ENCODE data around the gene EPHA5.

EPHA5 gene

DNA sequence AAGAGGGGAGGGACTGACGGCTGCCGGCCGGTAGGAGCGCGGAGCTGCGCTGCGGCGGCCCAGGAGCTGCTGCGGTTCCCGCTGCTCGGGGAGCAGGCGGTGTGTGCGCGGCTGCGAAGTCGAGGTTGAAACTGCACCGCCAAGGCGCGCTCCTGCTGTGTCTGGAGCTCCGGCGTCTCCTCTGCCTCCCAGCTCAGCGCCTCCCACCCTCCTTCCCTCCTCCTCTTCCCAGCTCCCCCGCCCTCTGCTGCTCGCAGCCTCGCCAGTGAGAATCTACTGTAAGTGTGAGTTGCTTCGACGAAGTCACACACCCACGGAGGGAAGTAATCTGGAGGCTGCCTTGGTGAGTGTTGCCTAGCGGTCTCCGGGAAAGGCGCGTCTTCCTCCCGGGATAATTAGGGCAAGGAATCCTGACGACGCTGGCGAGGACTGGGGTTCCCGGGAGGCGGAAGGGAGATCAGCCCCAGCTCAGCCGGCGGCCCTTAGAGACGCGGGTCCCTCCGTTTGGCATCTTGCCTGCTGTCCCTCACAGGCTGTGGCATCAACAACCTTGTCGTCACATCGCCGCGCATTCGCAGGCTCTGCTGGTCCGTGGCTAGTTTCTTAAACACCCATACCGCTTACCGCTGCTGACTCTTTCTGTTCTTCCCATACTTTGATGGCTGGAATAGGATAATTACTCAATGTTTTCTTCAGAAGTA, at the start of gene EPHA5:
Gene EPHA5 (minus strand): TSS at position 159 of the 701 bp plus-strand sequence. CDS start 747 bp downstream, outside the sequence.
- DNase-seq (ENCODE audit: low spot score), result no peak

DNA sequence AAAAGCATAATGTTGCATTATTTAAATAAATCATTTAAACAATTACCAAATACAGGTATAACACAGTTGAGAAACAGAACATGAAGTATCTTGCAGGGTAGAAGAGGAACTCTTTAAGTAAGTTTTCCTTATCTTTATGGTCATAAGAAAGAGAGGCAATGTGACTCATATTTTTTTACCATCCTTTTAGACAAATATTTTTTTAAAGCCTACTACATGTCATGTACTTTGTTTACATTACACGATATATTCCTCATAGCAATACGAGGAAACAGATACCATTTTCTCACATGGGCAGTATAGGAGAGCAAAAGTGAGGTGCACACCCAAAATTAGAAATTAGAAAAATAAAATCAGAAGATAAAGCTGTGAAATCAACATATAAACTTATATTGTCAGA, 49.3 kb upstream of the EPHA5 start:
- no peak for DNase-seq (ENCODE audit: low spot score)

DNA sequence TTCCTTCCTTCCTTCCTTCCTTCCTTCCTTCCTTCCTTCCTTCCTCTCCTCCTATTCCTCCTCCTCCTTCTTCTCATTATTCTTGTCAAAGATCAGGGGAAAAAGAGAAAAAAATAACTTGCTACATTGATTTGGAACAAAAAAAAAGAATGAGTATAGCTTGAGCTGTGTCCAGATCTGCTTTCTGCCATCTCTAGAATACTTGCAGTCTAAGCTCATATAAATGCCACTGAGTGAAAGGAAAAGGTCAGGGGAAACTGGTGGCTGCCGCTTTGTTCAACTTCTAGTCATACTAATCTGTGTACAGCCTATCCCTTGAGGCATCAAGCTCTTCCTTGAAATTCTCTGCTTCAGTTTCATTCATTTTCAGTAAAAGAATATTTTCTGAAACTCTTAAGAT, 28.3 kb upstream of the EPHA5 start:
- no peak for DNase-seq (ENCODE audit: low spot score)

DNA sequence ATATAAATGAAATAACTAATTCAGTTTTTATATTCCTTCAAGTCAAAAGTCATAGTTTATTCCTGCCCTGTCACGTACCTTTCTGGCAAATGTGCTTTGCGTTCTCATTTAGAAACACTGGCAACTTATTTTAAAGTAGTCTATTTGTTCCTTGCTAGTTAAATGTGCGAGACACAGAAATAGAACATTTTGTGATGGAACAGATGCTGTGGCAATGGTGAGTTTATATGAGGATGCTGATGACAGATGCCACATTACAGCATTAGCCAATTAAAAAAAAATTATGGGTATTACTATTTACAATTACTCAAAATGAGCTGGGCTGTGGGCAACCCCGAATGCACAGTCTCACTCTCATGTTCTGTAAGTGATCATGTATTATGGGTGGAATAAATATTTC, 26.1 kb upstream of the EPHA5 start:
- DNase-seq (ENCODE audit: low spot score), result no peak

DNA sequence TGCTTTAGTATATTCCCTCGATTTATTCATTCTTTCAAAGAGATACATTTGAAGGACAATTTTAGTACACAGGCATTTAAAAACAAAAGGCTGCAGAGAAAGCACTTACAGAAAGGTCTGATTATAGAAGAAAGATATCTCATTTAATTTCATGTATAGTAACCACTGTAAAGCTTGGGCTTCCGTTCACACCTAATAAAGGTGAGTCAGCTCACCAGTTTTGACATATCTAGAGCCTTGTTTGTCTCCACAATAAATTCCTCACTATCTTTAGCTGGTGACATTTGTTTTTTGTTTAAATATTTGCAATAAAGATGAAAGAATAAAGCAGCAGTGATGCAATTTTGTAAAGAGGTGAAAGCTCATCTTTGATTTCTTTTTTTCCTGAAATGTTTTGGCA, 1.1 kb upstream of the EPHA5 start:
- DNase-seq (ENCODE audit: low spot score), result no peak

DNA sequence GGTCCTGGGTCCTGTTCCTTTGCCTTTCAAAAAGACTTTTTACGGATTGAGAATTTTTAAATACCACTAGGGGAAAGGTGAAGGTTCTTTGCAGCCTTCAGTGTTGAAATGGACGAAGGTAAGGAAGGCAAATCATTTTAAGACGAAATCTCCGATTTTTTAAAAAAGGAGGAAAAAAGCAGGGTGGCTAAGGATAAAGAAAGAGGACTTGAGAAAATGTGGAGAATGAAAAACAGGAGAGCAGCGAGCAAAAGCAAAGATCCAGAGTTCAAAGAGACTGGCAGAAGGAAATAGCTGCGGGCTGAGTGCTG, 314 bp downstream of the EPHA5 start:
- no peak for DNase-seq (ENCODE audit: low spot score)

DNA sequence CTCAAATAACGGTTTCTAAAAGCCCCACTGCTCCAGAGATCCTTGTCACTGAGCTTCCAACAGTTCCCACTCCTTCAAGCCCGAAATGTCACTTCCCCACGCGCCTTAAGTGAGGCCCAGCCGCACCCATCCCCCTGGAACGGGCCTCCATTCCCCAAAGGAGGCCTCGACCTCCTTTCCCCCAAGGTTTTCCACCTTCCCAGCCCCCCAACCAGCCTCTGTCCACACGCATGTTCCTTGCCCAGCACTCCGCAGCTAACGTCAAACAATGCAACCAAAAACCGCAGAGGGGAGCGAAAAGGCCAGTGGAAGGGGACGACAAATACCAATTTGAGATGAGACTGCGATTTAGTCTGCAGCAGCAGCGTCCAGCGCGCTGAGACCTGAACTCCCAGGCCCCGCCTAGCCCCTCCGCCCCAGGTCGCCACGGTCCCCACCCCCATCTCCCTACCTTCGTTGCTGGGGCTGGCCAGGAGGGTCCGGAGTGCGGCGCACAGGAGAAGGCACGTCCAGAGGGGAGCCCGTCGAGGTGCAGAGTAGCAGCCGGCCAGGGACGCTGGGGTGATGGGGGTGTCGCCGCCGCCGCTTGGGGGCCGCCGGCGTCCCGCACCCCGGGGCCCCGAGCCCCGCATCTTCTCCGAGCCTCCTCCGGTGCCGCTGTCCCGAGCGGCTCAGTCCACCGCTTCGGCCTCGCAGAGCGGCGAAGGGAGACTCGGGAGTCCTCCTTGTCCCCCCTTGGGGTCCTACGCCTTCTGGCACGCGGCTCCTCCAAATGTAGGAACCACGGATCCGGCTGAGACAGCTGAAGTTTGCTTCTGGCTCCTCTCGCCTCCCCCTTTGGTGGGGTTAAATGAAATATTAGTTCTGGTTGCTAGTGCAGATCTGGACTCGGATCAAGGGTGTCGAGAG, 924 bp downstream of the EPHA5 start:
- no peak for DNase-seq (ENCODE audit: low spot score)

DNA sequence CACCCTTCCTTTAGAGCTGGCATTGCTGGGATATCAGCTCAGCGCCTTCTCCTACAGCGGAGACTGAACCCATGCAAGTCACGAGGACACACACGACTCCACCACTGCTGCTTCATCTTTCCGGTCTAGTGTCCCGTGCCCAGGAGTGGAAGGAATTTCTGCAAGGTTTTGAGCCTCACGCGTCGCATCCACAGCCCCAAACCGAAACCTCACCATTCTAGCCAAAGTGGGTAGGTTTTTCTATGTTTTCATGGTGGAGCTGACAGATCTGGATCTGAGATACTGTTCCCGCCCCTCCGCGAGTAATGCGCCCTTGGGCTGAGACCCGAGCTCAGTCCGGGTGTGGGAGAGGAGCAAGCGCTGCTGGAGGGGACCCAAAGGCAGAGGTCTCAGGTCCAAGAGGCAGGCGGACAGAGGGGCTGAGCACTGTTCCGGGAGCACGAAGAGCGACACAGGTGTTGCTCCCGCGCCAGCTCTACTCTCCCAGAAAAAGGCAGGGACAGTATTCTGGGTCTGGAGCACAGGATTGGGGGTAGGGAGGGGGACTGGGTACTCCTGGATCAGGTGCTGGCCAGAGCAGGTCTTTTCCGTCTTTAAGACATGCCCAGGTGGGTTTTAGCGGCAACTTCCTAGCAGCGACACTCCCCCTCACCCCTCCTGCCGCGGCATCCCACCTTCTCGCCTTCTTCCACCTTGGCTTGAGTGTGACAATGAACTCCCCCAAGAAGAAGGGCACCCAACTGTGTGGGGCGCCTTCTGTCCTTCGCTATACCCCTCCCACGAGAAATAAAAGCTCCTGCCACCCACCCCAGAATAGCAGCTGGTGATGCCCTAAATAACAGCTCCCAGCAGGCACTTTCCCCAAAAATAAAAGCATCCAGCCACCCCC, 1.8 kb downstream of the EPHA5 start:
- DNase-seq (ENCODE audit: low spot score), result no peak

DNA sequence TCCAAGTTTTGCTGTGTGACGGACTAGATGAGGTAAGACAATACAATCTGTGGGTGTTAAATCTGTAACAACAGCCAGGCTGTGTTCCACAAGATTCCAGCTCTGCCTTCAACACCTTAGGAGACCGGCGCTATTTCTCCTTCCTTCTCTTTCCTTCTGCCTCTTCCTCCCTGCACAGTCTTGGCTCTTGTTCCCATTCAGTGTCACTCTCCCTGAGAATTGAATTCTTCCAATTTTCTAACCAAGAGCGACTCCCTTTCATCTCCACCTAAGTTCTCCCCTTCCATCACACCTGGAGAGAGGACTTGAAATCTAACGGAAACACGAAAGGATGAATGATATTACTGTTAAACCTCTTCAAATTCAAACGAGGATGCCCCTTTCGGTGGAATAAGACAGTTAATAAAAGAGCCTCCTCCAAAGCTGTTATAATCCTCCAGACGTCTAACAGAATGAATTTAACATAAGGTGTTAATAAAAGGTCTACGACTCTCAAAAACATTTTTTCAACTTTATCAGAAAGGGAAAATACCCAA, 2.7 kb downstream of the EPHA5 start:
- DNase-seq (ENCODE audit: low spot score), result no peak

DNA sequence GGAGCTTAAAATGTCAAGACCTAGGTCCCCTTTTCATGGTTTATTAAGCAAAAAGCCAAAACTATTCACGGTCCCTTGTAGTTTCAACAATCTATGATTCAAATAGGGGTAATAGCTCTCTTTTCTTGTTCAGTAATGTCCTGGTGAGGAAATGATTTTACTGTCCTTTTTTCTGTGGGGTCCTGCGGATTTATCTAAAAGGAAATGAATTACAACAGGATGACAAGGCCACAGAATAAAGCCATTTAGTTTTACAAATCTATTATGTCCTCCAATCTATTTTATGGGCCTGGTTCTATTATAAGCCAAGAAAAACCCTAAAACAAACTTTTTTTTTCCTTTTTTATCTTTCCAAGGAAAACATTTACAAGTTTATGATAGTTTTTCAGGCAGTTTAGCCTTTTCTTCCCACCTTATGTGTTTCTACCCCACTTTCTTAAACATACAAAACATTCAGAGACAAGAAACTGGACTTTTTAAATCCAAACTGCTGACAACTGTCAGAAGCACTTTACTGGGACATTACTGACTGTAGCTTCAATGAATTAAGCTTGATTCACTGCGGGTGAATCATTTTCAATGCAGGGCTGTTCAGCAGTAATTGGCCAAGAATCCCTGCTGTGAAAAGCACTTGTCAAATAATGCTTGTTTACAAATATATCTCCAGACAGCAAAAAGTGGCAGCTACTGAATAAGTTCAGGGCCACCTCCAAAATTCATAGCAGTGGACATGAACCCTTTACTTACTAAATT, 4.3 kb downstream of the EPHA5 start:
- DNase-seq (ENCODE audit: low spot score), result no peak

DNA sequence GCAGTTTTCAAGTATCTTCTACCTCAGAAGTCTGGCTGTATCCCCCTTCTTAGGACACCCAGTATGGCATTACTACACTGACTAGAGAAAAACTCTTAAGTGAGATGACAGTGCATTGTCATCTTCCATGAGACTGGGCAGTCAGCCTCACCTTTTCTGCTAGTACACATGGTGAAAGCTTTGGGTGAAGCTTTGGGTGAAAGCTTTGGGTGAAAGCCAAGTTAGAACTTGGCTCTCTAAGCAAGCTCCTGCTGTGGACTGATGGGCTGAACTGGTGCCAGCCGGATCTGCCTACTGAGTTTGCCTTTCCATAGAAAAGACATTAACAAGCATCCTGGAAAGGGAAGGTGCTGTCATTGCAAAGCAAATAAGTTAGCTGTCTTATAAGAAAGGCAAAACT, 8.8 kb downstream of the EPHA5 start:
- no peak for DNase-seq (ENCODE audit: low spot score)

DNA sequence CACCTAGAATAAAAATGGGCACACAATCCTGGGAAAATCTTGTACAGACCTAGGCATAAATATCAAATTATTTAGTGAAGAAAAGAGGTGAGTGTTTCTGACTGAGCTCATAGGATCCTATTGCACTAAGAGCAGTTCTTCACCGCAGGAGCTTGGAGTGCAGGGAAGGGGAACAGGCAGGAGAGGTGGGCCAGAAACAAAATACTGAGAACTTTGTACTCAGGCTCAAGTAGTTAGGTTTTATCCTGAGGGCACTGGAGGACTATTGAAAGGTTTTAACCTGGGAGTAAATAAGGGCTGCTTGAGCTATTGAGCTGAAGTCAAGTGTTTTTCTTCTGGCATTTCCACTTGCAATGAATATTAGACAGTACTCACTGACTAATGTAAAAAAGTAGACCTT, 12.2 kb downstream of the EPHA5 start:
- no peak for DNase-seq (ENCODE audit: low spot score)

DNA sequence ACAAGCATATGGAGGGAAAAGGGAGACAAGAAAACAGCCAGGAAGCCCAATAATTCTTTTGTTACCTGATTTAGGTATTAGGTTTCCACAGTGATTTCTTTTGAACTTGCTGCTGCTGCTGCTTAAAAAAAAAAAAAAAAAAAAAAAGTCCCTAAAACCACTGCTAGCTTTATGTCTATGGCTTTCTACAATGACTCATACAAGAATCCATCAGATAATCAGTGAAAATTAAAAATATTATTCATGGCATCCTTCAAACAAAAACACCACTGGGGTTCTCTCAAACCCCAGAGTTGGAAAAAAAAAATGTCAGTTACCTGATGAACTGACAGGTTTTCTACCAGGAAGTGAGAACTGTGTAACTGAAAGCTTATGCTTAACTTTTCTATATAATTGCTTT, 14.3 kb downstream of the EPHA5 start:
- no peak for DNase-seq (ENCODE audit: low spot score)

DNA sequence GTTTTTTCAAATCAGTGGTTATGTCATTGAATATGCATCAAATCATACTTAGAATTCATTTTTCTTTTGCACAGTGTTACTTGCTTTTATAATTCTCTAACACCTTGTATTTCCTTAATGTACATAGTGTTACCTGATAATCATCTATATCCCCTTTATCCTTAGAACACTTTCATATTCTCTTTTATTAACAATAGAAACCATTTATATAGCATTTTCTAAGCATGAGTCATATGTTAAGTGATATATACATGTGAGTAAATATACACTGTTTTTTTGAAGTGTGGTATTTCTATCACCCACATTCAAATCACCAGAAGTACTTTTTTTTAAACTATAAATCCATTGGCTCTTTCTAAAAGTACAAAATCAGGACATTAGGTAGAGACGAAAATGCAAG, 15.3 kb downstream of the EPHA5 start:
- DNase-seq (ENCODE audit: low spot score), result no peak

DNA sequence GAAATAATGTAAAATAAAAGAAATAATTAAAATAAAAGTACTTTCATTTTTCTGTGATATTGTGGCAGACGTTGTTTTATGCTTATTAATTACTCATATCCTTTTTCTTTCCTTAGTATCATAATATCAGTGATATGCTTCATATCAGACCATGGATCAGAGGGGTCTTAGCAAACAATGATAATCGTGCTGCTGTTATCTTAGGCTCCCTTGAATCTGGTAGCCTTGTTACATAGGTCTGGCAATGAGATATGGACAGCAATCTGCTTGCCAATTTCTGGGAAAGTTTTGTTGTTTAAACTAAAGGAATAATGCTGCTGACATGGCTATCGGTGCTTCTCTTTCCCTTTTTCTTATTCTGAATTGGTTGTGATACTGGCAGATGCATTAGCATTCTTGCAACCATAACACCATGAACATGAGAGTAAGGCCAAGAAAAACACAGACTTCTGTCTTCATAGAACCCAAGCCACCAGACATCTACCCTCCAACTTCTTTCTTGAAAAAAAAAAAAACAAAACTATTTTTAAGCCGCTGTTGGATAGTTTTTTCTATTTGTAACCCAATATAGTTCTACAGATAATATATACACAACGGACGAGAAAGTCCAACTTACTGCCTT, 16.4 kb downstream of the EPHA5 start:
- DNase-seq (ENCODE audit: low spot score), result no peak

DNA sequence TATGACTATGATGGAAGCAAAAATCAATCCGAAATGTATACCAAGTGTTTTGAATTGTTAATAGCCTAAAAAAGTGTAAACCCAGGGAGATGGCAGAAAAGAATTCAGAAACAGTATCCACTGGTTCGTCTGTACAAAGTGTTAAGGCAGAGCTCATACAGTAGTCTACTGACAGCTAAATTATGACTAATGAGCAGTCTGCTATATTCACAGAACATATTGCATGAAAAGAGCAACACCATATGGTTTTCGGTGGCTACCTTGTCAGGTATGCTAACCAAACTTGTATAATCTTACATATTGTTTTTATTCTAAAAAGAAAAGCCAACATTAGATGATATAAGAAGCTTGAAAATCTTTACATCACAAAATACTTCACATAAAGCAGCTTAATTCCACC, 18.5 kb downstream of the EPHA5 start:
- no peak for DNase-seq (ENCODE audit: low spot score)

DNA sequence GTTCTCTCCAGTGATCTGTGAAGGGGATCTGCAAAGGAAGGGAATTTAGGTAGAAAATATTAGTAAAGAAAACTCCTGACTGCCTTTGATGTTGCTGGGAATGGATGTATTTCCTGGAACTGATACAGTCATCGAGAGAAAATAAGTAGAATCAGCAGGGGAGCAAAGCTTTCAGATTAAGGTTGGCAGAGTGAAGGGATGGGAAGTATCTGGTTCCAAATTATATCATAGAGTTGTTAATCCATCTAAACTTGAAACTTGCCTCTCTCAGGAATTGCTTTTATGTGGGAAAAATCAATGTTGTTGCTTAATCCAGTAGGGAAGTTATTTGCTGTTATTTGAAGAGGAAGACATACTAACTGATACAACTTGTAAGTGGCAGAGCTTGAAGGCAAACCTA, 19.3 kb downstream of the EPHA5 start:
- no peak for DNase-seq (ENCODE audit: low spot score)

DNA sequence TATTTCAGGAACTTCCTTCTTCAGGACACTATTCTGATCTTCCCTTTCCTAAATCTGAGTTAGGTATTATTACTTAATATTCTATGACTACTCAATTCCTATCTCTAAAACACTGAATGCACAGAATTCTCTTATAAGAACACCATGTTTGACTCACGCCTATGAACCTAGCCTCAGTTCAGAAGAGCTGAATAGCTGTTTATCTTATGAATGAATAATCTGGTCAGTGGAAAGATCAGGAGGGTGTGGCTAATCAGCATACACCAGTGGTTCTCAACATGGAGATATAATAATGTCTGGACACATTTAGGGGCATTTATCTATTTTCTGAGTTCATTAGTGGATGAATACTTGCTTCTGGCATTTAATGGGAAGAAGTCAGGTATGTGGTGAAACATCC, 24.2 kb downstream of the EPHA5 start:
- no peak for DNase-seq (ENCODE audit: low spot score)

DNA sequence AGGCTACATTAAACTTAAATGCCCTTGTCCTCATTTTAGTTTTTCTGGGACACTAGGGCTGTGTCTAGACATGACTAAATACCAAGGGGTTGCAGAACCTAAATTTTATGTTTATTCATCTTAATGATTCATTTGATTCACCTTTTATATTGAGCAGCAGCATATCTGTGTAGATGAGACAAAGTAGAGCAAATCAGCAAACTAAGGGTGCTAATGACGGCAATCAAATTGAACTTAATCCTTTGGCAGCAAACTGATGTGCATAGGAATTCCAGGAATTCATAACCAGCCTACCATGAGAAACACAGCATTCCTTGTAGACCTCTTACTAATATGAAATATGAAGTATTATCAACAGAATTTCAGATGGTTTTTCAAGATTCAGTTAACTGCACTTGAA, 25.1 kb downstream of the EPHA5 start:
- no peak for DNase-seq (ENCODE audit: low spot score)

DNA sequence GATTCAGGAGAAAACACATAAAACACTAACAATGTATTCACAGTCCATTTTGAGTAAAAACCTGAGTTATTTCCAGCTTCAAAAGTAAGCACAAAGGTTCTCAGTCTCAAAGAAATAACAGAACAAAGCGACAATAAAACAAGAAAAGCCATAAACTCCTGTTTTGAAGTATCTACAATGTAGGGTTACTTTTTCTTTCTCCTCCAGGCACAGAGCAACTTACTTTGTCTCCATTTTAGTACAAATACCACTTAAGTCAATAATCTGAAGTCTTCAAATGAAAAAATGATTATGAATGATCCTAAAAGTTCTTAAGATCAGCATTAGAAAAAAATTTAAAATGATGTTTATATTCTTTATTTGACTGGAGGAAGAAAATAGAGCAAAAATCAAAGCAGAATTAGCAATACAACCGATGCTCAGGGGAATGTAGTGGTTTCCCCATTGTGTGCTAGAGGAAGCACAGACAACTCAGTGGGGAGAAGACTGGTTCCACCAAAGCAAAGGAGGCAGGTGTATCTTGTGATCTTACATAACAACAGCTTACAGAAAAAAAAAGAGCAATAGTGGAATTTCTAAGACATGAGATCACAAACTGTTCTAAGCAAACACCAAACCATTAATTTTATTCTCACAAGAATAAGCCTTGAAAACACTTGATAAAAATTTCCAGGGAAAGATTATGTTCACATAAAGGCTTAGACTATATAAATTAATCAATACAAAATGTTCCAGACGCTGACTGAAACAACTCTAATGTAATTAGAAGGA, 35.1 kb downstream of the EPHA5 start:
- DNase-seq (ENCODE audit: low spot score), result no peak
